ENCODE measurements around the gene TCF7L1.
"Not testable (repeated sequence)": the region's sequence is repeated elsewhere in the genome, so short reads cannot be mapped to it uniquely, and the experiment has no call there.

TCF7L1 gene

DNA sequence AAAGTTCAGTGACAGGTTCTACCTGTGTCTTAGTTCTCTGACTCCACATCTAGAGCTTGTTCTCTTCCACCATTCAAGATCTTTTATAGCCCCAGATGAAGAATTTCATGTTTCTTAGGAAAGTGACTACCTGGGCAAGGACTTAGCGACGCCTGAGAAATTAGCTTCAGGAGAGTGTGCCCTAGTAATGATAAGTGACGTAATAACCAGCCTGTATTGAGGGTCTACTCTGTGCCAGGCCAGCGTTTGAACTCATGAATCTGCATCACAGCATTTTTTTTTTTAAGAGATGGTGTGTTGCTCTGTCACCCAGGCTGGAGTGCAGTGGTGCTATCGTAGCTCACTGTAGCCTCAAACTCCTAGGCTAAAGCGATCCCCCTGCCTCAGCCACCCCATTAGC is 51.8 kb downstream of the TCF7L1 start:
- DNase-seq (ENCODE audit: low read depth): no peak

DNA sequence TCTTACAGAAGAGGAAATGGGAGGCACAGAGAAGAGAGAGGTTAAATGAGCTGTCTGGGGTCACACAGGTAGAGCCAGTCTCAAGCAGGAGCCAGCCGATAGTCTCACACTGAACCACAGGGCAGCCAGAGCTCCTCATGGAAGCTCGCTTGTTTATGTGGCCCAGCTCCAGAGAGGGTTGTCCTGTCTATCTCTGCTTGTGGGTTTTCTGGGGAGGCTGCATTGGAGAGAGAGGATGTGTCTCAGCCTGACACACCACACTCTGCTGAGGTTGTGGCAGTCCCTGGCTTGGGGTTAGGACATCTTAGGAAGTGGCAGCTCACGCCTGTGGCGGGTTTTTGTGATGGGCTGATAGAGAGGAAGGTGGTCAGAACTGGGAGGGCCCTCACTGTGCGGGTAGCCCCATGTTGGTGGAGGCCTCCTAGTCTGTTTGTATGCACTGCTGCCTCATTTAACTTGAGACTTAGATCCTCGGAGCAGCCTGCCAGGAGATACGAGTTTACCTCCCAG is 52.3 kb downstream of the TCF7L1 start:
- no peak for DNase-seq (ENCODE audit: low read depth)

DNA sequence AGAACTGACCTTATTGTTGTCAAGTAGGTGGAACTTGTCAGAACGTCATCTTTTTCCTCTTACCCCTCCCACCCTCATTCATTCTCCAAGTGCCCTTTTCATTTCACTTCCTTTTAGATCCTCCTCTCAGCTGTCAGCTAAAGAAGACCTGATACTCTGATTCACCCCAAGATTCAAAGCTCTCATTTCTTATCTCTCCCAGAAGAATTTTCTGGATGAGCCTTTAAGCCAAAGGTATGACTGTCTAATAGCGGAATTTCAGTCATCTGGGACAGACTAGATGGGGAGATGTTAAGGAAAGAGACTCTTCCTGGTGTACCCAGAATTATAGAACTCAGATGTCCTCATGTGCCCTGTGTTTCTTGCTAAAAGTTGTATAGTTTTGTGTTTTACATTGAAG is 53.9 kb downstream of the TCF7L1 start:
- DNase-seq (ENCODE audit: low read depth): no peak

DNA sequence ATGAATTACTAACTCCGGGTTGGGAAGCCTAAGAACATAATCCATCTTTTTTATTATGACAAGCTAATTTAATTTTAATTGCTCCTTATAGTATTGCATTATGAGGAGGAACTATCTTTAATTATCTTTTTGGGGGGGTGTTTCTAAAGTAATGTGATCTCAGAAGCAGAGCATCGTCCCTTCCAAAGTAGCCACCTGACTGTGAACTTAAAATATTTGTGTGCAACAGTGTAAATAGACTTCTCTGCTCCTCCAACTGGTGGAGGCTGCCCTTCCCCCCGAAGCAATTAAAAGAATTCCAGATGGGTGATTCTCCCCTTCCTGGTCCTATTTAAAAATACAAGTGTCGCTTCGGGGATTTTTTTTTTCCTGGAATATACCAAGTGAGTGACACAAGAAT is 55.7 kb downstream of the TCF7L1 start:
- no peak for DNase-seq (ENCODE audit: low read depth)

DNA sequence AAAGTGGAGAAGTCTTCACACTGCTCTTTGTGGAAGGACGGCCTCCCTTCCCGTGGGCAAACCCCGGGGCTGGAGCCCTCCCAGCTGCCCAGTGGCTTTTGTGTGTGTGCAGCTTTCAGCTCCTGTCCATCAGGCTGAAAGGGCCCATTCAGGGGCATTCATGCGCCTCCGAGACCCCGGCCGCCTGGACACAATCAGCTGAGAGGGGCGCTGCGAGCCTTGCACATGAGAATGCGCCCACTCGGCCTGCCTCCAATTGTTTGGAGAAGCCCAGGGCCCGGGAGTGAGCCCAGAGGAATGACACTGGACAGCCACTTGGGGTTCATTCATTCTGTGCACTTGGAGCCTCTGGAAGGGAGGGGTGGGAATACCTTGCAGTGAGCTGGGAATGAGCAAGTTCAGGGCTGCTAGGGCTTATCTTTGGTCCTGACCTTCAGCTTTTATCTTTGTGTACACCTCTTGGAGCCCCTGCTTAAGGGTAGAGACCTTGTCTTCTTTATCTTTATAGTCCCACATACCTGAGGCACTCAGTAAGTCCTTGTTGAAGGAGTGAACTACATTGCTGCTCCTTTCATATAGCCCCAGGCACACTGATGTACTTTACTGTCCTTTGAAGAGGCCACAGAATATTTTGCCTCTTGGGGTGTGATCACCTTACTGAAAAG is 56.5 kb downstream of the TCF7L1 start:
- no peak for DNase-seq (ENCODE audit: low read depth)

DNA sequence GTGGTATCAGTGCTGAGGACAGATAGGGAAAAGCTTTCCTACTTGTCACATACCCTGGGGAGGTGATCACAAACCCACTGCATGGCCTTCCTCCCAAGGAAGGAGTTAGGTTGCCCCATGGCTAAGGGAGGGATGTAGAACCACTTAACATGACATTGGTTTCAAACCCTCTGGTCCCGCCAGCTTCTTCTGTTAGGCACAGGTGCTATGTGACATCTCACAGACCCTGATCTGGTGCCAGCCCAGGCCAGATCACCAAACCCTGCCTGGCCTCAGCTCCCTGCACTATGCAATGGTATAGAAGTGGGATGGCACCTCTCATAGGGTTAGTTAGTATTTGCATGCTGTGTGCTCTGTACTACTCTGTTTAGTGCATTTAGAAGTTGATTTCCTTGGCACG is 58.0 kb downstream of the TCF7L1 start:
- no peak for DNase-seq (ENCODE audit: low read depth)

DNA sequence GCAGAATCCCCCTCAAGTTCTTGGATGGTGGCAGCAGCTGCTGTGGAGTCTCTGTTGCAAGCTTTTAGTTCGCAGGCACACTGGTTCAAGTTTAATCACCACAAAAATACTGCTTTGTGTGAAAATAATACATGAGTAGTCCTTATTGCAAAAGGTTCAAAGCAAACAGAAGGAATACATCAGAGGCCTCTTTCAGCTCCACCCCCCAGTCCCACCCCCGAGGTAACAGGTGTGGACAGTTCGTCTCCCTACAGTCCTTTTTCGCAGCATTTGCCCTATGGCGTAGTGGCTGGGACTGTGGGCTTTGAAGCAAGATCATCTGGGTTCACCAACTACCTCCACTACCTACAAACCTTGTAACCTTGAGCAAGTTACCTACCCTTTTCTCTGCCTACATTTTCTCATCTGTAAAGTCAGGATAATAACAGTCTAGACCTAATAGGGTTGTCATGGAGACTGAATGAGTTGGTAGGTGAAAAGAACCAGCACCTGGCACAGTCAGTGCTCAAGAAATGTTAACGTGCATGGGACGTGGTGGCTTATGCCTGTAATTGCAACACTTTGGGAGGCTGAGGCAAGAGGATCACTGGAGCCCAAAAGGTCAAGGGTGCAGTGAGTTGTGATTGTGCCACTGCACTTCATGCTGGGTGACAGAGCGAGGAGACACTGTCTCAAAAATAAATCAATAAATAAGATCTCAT is 61.7 kb downstream of the TCF7L1 start:
- DNase-seq (ENCODE audit: low read depth): no peak

DNA sequence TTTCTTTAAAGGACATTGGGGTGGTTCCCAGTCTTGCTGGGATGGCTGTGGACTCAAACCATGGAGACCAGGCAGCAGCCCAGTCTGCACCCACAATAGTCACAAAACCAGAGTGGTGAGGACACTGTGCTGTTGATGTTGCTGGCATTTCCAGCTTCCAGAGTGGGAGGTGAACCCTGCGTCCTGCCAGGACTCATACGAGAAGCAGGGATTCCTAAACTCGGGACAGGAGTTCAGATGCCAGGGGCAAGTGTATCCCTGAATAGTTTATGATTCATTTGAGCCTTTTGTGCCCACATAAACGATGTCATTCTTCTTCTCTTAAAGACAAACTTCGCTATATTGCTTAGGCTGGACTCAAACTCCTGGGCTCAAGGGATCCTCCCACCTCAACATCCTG is 62.8 kb downstream of the TCF7L1 start:
- no peak for DNase-seq (ENCODE audit: low read depth)

DNA sequence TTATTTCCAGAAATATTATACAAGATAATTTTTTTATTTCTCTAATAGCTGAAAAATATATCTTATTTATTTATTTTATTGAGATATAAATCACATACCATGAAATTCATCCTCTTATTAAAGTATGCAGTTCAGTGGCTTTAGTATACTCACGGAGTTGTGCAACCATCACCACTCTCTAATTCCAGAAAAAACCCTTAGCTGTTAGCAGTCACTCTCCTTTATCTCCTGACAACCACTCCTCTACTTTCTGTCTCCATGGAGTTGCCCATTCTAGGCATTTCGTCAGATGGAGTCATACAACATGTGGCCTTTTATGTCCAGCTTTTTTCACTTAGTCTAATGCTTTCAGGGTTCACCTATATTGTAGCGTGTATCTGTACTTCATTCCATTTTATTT is 66.5 kb downstream of the TCF7L1 start:
- no peak for DNase-seq (ENCODE audit: low read depth)

DNA sequence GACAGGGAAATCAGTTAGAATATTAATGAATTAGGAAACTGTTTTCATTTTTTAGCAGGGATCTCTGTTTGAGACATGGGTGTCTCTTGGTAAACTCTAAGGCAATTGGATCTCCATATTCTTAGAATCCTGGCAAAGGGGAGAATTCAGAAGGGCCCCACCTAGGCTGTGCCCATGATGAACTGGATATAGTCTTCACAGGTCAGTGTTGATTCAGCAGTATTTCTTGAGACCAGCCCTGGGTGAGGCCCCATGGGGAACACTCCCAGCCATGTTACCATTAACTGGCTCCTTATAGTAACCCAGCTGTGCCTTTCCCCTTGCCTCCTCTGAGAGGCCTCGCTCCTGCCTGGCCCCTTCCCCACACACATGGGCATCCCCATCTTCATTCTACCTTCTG is 76.7 kb downstream of the TCF7L1 start:
- no peak for DNase-seq (ENCODE audit: low read depth)

DNA sequence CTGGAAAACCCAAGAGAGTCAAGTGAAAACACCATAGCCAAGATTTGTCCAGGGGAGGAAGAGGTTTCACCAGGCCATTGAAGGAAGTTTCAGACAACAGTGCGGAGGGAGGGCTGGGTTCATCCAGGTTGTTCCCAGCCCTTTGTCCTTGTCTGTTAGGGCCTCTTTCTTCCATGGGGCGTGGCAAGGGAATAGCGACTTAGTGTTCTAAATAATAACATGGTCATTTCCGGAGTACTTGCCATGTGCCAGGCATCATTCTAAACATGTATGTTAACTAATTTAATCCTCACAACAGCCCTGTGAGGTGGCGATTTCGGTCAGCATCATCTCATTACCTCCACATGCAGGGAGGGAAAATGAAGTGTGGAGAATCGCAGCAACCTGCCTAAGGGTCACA is 77.3 kb downstream of the TCF7L1 start:
- no peak for DNase-seq (ENCODE audit: low read depth)

DNA sequence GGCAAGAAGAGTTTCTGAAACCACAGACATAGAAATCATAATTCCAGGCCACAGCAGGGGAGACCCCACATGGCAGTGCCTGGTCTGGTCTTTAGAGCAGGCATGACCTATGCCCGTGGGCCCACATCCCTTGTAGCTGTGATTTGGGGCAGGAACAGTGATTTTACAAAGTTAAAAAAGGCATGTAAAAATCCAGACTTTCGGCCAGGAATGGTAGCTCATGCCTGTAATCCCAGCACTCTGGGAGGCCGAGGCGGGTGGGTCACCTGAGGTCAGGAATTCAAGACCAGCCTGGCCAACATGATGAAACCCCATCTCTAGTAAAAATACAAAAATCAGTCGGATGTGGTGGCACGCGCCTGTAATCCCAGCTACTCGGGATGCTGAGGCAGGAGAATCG is 78.4 kb downstream of the TCF7L1 start:
- DNase-seq (ENCODE audit: low read depth): not testable (repeated sequence)

DNA sequence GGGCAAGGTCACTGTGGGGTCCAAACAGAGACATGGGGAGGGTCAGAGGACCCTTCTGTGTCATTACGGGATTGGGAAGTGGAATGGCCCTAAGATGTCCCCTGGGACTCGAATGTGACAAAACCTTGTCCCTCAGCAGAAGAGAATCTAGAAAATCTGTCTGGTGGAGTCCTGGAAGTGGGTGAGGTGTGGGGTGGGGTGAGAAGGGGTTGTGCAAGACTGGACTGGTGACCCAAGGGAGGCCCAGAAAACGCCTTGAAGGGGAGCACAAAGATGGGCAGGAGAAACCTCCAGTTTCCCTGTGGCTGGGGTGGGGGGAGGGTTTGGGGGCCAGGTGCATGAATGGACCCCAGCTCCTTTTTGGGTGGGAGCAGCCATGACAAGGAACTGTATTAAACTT is 79.6 kb downstream of the TCF7L1 start:
- no peak for DNase-seq (ENCODE audit: low read depth)

DNA sequence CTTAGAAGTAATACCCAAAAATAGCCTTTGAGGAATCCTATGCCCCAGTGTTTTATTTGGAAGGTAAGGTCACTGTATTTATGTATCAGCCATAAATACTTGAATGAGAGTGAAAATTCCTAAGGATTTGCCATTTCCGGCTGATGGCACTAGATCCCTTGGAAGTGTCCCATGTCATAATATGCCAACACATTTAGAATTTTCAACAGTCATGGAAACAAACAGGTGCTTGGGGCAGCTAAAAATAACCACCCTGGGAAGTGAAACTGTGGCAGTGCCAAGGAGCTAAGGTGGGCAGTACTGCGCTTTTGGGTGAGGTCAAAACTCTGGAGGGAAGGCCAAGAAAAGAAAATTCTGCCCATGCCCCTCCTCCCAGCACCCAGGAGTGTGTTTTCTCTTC is 80.2 kb downstream of the TCF7L1 start:
- no peak for DNase-seq (ENCODE audit: low read depth)

DNA sequence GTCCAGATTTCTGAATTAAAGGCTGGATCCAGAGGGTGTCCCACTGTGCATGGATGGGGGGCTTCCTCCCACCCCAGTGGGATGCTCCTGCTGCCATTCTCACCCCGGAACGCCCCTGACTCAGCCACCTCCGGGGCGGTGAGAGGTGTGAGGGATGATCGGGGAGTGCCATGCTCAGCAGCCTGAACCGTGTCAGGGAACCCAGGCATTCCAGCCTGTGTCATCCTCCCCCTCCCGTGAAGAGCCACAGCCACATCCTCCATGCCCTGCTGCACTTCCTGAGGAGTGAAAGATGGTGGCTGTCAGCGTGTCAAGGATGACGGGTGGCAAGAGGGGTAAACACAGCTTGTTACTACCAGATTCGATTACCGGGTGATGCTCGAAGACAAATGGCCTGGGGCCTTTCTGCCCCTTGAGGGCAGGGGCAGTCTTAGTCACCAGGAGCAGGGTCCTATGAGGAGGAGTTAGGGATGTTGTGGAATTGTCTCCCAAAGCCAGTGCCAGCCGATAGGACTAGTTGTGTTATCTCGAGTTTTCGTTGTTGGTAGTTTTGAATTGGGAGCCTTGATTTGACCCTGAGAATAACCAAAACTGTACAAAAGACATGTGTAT is 80.8 kb downstream of the TCF7L1 start:
- DNase-seq (ENCODE audit: low read depth): no peak

DNA sequence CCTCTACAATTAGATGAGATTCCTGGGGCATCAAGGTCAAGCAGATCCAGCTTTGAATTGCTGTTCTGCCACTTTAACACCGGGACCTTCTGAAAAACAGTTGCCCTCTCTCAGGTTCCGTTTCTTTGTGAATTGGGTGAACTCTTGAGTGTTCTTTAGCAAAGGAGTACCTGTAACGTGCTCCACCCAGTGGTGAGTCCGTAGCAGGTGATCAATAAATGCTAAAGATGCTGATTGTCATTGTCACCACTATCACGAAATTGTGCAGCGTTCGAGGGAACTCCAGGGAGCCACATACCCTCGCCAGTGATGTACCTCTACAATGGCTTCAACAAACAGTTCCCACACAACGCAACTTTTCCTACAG is 81.9 kb downstream of the TCF7L1 start:
- DNase-seq (ENCODE audit: low read depth): no peak

DNA sequence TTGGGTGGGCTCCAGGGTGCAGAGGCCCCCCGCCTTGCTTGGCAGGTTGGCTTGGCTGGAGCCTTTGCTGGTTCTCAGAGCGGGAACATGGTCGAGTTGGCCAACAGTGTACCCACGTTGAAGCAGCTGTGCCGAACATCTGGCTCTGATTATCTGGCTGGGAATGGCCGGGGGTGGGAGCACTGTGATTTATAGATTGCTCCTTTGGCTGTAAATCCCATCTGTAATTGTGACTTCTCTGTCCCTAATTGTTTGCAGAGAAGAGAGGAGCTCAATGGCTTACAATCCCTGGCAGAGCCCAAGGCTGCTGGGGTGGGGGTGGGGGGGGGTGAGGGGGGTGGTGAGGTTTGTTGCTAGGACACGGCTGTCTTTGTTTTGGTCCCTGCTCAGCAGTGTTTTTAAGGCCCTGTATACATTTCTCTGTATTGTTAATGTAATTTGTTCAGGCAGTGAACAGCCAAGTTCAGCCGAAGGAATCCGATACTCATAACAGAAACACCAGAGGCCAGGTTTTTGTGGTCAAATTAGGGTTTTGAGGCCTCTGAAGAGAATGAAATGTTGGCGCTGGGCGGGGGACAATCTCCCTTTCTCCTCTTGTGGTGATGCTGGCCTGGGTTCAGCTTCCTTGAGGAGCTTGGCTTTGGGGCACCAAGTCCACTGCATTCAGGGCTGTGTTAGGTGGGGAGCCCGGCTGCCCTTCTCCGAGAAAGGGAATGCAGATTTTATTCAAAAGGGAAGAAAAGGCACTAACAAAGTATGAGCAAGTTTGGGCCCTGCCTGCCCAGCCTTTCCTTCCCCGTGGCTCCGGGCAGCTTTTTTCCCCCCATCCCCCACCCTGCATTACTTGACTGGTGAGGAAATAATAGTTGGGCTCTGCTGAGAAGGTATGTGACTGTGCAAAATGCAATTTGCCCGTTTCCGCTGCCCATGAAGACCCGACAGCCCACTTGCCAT is 82.5 kb downstream of the TCF7L1 start:
- no peak for DNase-seq (ENCODE audit: low read depth)

DNA sequence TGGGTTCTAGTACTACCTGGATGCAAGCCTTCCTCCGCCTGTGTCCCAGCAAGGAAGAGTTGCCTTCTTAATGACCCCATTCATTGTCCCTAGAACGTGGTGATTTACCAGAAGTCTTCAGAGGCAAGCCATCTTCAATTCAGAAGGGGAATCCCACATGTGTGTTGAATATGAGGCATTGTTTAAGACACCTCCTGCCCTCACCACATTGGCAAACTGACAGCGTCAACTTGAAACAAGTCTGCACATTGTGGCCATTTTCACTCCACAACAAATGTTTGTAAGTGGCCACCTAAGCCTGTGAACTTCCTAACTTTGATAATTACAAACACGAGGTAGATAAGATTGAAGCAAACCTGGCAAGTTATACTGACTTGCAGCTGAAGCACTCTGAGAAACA is 83.7 kb downstream of the TCF7L1 start:
- no peak for DNase-seq (ENCODE audit: low read depth)

DNA sequence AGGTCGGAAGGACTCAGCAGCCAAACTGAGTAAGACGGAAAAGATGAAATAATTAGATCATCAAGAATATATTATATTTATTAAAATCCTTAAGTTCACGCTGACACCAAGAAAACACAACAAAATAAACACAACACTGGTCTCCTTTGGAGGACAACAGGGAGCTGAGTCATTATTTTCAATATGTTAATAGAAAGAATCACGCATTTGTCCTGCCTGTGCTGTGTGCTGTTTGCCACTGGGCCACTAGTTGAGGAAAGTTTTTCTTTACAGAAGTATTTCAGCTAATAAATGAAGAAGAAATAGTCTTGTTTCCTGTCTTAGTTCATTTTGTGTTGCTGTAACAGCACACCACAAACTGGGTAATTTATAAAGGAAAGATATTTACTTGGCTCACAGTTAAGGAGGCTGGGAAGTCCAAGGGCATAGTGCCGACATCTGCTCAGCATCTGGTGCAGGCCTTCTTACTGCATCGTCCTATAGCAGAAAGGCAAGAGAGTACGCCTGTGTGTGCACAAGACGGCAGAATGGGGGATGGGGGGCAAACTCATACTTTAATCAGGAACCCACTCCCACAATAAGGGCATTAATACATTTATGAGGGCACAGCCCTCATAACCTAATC is 88.0 kb downstream of the TCF7L1 start:
- DNase-seq (ENCODE audit: low read depth): no peak

DNA sequence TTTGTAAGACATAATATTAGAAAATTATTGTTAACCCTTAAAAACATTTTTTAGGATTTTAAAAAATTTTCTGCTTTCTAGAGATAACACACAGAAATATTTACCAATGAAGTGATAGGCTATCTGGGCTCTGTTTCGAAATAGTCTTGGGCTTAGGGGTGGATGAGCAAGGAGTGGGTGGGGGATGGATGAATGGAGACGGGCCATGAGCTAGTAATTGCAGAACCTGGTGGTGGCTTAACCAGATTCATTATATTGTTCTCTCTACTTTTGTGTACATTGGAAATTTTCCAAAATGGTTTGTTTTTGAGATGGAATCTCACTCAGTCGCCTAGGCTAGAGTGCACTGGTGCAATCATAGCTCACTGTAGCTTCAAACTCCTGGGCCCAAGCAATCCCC is 89.6 kb downstream of the TCF7L1 start:
- DNase-seq (ENCODE audit: low read depth): no peak

DNA sequence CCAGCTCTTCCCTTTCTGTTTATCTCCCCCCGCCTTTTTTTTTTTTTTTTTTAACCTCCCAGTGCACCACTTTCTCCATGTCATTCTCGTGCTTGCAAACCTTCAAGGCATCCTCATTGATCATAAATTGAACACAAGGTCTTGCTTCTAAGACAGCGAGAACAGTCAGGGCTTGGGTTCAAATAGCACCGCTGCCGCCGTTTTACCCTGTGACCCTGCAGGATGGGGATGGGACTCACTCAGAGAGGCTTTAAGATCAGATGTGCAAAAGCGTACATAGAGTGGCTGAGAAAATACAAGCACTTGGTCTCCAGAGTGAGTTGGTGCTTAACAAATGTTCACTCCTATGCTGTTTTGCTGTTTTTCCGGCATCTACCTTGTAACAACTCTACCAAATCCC is 93.6 kb downstream of the TCF7L1 start:
- DNase-seq (ENCODE audit: low read depth): no peak
